Liver (tissue), 9 donors: ENCODE results near the gene TTC23. TPM values are rescaled to one million over a fixed set of nuclear protein-coding genes. Genes with fewer than 3 reads are reported as not detected.

ENCODE experiments used
- DNase-seq: peaks from one replicate; pipeline ENCODE4 v3.0.0-alpha.2; 2017; ENCODE audit warnings: low spot score
- H3K27ac ChIP-seq, 2 donors: one replicate each; pipeline ENCODE4 v1.7.0; 2013; ENCODE audit warnings: inconsistent platforms in 2 of 2, low read length in 2 of 2, control low read depth in 1 of 2, low read depth in 1 of 2, mild to moderate bottlenecking in 1 of 2
- H3K27me3 ChIP-seq, 4 donors: one replicate each; pipeline versions ENCODE4 v1.6.1 to v1.7.0; 2013; ENCODE audit warnings: low read length in 3 of 4, inconsistent platforms in 1 of 4, mild to moderate bottlenecking in 1 of 4, moderate library complexity in 1 of 4; ENCODE audit not compliant: control insufficient read depth in 4 of 4, insufficient read depth in 4 of 4
- H3K36me3 ChIP-seq, 4 donors: one replicate each; pipeline versions ENCODE4 v1.6.1 to v1.7.0; 2013; ENCODE audit warnings: low read length in 3 of 4, mild to moderate bottlenecking in 3 of 4, low read depth in 1 of 4, moderate library complexity in 1 of 4; ENCODE audit not compliant: control insufficient read depth in 4 of 4, insufficient read depth in 3 of 4
- H3K4me1 ChIP-seq, 4 donors: one replicate each; pipeline versions ENCODE4 v1.6.1 to v1.7.0; 2013; ENCODE audit warnings: low read length in 3 of 4, mild to moderate bottlenecking in 3 of 4, moderate library complexity in 1 of 4; ENCODE audit not compliant: control insufficient read depth in 4 of 4, insufficient read depth in 4 of 4
- H3K4me3 ChIP-seq, 3 donors: one replicate each; pipeline versions ENCODE4 v1.6.1 to v1.7.0; 2013; ENCODE audit warnings: low read length in 3 of 3, control low read depth in 1 of 3, low read depth in 1 of 3, mild to moderate bottlenecking in 1 of 3
- H3K9ac ChIP-seq, 2 donors: one replicate each; pipeline ENCODE4 v1.7.0; 2013; ENCODE audit warnings: low read length in 2 of 2, mild to moderate bottlenecking in 2 of 2, moderate library complexity in 2 of 2, control low read depth in 1 of 2, low read depth in 1 of 2
- H3K9me3 ChIP-seq, 4 donors: one replicate each; pipeline versions ENCODE4 v1.6.1 to v1.7.0; 2013; ENCODE audit warnings: low read length in 3 of 4; ENCODE audit not compliant: control insufficient read depth in 4 of 4
- ATF3 ChIP-seq: IDR thresholded peaks from 2 replicates; pipeline ENCODE4 v1.6.1; 2016; ENCODE audit warnings: antibody characterized with exemption
- EGR1 ChIP-seq, 2 donors: IDR thresholded peaks; 2 replicates each; pipeline ENCODE4 v1.6.1; 2016 to 2018; ENCODE audit warnings: antibody characterized with exemption in 2 of 2, low read depth in 2 of 2
- FOXA1 ChIP-seq: IDR thresholded peaks from 2 replicates; pipeline ENCODE4 v1.6.1; 2016; ENCODE audit warnings: antibody characterized with exemption
- FOXA2 ChIP-seq: IDR thresholded peaks from 2 replicates; pipeline ENCODE4 v1.6.1; 2016; ENCODE audit warnings: antibody characterized with exemption
- GABPA ChIP-seq, 2 donors: IDR thresholded peaks in 1 of 2; conservative IDR thresholded peaks in 1 of 2; 2 replicates each; pipeline ENCODE4 v1.6.1; 2016; ENCODE audit warnings: antibody characterized with exemption in 2 of 2, mild to moderate bottlenecking in 1 of 2, moderate library complexity in 1 of 2
- HNF4A ChIP-seq, 2 donors: conservative IDR thresholded peaks; 2 replicates each; pipeline ENCODE4 v1.6.1; 2016; ENCODE audit warnings: antibody characterized with exemption in 2 of 2, mild to moderate bottlenecking in 2 of 2
- HNF4G ChIP-seq: IDR thresholded peaks from 2 replicates; pipeline ENCODE4 v1.6.1; 2016; ENCODE audit warnings: antibody characterized with exemption
- JUND ChIP-seq, 2 donors: IDR thresholded peaks; 2 replicates each; pipeline ENCODE4 v1.6.1; 2016; ENCODE audit warnings: antibody characterized with exemption in 2 of 2
- NR2F2 ChIP-seq: IDR thresholded peaks from 2 replicates; pipeline ENCODE4 v1.6.1; 2016; ENCODE audit warnings: antibody characterized with exemption
- RAD21 ChIP-seq, 2 donors: IDR thresholded peaks; 2 replicates each; pipeline ENCODE4 v1.6.1; 2016; ENCODE audit warnings: antibody characterized with exemption in 2 of 2, mild to moderate bottlenecking in 2 of 2
- RXRA ChIP-seq, 2 donors: IDR thresholded peaks; 2 replicates each; pipeline ENCODE4 v1.6.1; 2017 to 2018; ENCODE audit warnings: antibody characterized with exemption in 2 of 2, mild to moderate bottlenecking in 1 of 2
- SP1 ChIP-seq: IDR thresholded peaks from 2 replicates; pipeline ENCODE4 v1.6.1; 2018; ENCODE audit warnings: antibody characterized with exemption, mild to moderate bottlenecking
- TAF1 ChIP-seq: conservative IDR thresholded peaks from 2 replicates; pipeline ENCODE4 v1.6.1; 2016; ENCODE audit warnings: antibody characterized with exemption, mild to moderate bottlenecking
- YY1 ChIP-seq: IDR thresholded peaks from 2 replicates; pipeline ENCODE4 v1.6.1; 2016; ENCODE audit warnings: antibody characterized with exemption, mild to moderate bottlenecking
- WGBS: extraction: QIAGEN DNeasy Blood & Tissue Kit; methylation state at CpG from one replicate; pipeline ENCODE4 v1.1.7; 2013; 5-methylcytosine and 5-hydroxymethylcytosine counted together
- polyA plus RNA-seq, 2 donors: library from polyadenylated mRNA; stranded (reverse) in 1 of 2; unstranded in 1 of 2; fragments of 200-250 nt in 1 of 2; fragments of >200 nt in 1 of 2; fragmentation: Nextera tagmentation in 1 of 2; extraction: Ambion mirVana in 1 of 2; gene quantifications; one replicate each; pipeline versions ENCODE4 v1.2.1 to v1.2.3, GENCODE V29; 2013 to 2015
- total RNA-seq, 2 donors: library from RNA; depleted of rRNA; stranded (reverse); fragments of >200 nt; gene quantifications; one replicate each; pipeline ENCODE4 v1.2.3, GENCODE V29; 2014
- TF ChIP-seq, protein P1 (sequence below): IDR thresholded peaks from 2 replicates; pipeline ENCODE4 v1.6.1; 2016; ENCODE audit warnings: antibody characterized with exemption
- TF ChIP-seq, protein P2 (sequence below): IDR thresholded peaks from 2 replicates; pipeline ENCODE4 v1.6.1; 2016; ENCODE audit warnings: antibody characterized with exemption, mild to moderate bottlenecking
- TF ChIP-seq, protein P3 (sequence below): fragments of 150-350 bp; IDR thresholded peaks from 2 replicates; pipeline ENCODE4 v1.5.1; 2017; ENCODE audit warnings: improper control_type of control experiment, low read depth, low read length; ENCODE audit not compliant: missing input control
- TF ChIP-seq, protein P4 (sequence below): IDR thresholded peaks from 2 replicates; pipeline ENCODE4 v1.6.1; 2016; ENCODE audit warnings: antibody characterized with exemption
- donor health status: healthy.
- donor health status: healthy.
- donor health status: healthy.
- donor health status: healthy.
- donor health status: healthy.

Gene TTC23
- total and polyA plus RNA-seq, 4 donors: 3.7 to 12.3 (median 7.2) TPM

- DNase-seq: no peak
- WGBS: 91% methylated on average over 10 of the region's 10 CpGs
- Histone ChIP-seq H3K9ac (no peak overlapping the region), H3K27me3 (no peaks in the 10 kb centered on the region), H3K27ac (no peak overlapping the region), H3K4me3 (no peak overlapping the region), H3K4me1 (peaks cover 5 to 22% (median 17%) of the 10 kb centered on the region in 4 donors), H3K36me3 (peaks cover 0 to 2% (median 0%) of the 10 kb centered on the region in 4 donors), H3K9me3 (no peaks in the 10 kb centered on the region)
- TF ChIP-seq, protein P1, sequence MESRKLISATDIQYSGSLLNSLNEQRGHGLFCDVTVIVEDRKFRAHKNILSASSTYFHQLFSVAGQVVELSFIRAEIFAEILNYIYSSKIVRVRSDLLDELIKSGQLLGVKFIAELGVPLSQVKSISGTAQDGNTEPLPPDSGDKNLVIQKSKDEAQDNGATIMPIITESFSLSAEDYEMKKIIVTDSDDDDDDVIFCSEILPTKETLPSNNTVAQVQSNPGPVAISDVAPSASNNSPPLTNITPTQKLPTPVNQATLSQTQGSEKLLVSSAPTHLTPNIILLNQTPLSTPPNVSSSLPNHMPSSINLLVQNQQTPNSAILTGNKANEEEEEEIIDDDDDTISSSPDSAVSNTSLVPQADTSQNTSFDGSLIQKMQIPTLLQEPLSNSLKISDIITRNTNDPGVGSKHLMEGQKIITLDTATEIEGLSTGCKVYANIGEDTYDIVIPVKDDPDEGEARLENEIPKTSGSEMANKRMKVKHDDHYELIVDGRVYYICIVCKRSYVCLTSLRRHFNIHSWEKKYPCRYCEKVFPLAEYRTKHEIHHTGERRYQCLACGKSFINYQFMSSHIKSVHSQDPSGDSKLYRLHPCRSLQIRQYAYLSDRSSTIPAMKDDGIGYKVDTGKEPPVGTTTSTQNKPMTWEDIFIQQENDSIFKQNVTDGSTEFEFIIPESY: no peak
- TF ChIP-seq FOXA1: no peak
- TF ChIP-seq, protein P2, sequence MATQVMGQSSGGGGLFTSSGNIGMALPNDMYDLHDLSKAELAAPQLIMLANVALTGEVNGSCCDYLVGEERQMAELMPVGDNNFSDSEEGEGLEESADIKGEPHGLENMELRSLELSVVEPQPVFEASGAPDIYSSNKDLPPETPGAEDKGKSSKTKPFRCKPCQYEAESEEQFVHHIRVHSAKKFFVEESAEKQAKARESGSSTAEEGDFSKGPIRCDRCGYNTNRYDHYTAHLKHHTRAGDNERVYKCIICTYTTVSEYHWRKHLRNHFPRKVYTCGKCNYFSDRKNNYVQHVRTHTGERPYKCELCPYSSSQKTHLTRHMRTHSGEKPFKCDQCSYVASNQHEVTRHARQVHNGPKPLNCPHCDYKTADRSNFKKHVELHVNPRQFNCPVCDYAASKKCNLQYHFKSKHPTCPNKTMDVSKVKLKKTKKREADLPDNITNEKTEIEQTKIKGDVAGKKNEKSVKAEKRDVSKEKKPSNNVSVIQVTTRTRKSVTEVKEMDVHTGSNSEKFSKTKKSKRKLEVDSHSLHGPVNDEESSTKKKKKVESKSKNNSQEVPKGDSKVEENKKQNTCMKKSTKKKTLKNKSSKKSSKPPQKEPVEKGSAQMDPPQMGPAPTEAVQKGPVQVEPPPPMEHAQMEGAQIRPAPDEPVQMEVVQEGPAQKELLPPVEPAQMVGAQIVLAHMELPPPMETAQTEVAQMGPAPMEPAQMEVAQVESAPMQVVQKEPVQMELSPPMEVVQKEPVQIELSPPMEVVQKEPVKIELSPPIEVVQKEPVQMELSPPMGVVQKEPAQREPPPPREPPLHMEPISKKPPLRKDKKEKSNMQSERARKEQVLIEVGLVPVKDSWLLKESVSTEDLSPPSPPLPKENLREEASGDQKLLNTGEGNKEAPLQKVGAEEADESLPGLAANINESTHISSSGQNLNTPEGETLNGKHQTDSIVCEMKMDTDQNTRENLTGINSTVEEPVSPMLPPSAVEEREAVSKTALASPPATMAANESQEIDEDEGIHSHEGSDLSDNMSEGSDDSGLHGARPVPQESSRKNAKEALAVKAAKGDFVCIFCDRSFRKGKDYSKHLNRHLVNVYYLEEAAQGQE: no peak
- no peak for TF ChIP-seq ATF3
- TF ChIP-seq, protein P3, sequence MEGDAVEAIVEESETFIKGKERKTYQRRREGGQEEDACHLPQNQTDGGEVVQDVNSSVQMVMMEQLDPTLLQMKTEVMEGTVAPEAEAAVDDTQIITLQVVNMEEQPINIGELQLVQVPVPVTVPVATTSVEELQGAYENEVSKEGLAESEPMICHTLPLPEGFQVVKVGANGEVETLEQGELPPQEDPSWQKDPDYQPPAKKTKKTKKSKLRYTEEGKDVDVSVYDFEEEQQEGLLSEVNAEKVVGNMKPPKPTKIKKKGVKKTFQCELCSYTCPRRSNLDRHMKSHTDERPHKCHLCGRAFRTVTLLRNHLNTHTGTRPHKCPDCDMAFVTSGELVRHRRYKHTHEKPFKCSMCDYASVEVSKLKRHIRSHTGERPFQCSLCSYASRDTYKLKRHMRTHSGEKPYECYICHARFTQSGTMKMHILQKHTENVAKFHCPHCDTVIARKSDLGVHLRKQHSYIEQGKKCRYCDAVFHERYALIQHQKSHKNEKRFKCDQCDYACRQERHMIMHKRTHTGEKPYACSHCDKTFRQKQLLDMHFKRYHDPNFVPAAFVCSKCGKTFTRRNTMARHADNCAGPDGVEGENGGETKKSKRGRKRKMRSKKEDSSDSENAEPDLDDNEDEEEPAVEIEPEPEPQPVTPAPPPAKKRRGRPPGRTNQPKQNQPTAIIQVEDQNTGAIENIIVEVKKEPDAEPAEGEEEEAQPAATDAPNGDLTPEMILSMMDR: no peak
- no peak for TF ChIP-seq RAD21 (IDR thresholded peaks at IDR 0.05)
- no peak for TF ChIP-seq FOXA2
- TF ChIP-seq GABPA (IDR thresholded peaks at IDR 0.05 in 1 of 2, conservative IDR thresholded peaks at IDR 0.05 in 1 of 2): no peak
- no peak for TF ChIP-seq RXRA (IDR thresholded peaks at IDR 0.05)
- TF ChIP-seq SP1: no peak
- no peak for TF ChIP-seq YY1
- no peak for TF ChIP-seq TAF1
- no peak for TF ChIP-seq NR2F2
- TF ChIP-seq HNF4A (conservative IDR thresholded peaks at IDR 0.05): no peak
- TF ChIP-seq, protein P4, sequence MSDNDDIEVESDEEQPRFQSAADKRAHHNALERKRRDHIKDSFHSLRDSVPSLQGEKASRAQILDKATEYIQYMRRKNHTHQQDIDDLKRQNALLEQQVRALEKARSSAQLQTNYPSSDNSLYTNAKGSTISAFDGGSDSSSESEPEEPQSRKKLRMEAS: no peak
- no peak for TF ChIP-seq EGR1 (IDR thresholded peaks at IDR 0.05; ENCODE audit: low read depth in 2 of 2)
- TF ChIP-seq JUND (IDR thresholded peaks at IDR 0.05): no peak
- TF ChIP-seq HNF4G: no peak
Measured at GRCh38 chr15:99109555-99110021, 139.8 kb downstream of the TTC23 start.
